IMR-90 (cell line): ENCODE data around the gene PRODH. TPM values are rescaled to one million over a fixed set of nuclear protein-coding genes. Genes with fewer than 3 reads are reported as not detected.

Source experiments
- ATAC-seq: fragments of 200-7000 bp; cut with Tn5 transposase; 2 replicates; pipeline ENCODE4 v1.9.1; 2020; ENCODE audit warnings: low read depth, mild to moderate bottlenecking, moderate library complexity
- BruUV-seq: library from RNA; stranded (reverse); fragments of 400-500 nt; replicated peaks from 2 replicates; lab custom pipeline; 2021; lab: Mats Ljungman, UMichigan
- CTCF ChIA-PET: fragments of 300-600 bp; formaldehyde crosslinking; extraction: SDS; loops from one replicate; lab custom pipeline; 2021; ENCODE audit warnings: antibody characterized with exemption; lab: Yijun Ruan, JAX
- POLR2A ChIA-PET: fragments of 300-600 bp; sonication (Branson Sonifier 250); formaldehyde crosslinking; loops from one replicate; lab custom pipeline; 2022; ENCODE audit warnings: antibody characterized with exemption; ENCODE audit not compliant: unreplicated experiment; lab: Charles Lee
- DNase-seq: peaks from one replicate; pipeline ENCODE4 v3.0.0; 2013
- H2AFZ ChIP-seq: replicated peaks from 2 replicates; pipeline ENCODE3; 2013; ENCODE audit warnings: low read length, mild to moderate bottlenecking; ENCODE audit not compliant: poor library complexity
- H2AK5ac ChIP-seq: 2 replicates; pipeline ENCODE4 v1.6.1; 2013; ENCODE audit warnings: low read depth, low read length, inconsistent platforms
- H2AK9ac ChIP-seq: replicated peaks from 2 replicates; pipeline ENCODE3; 2013; ENCODE audit warnings: mild to moderate bottlenecking, low read depth, low read length, moderate library complexity; ENCODE audit not compliant: poor library complexity
- H2BK120ac ChIP-seq: 2 replicates; pipeline ENCODE4 v1.6.1; 2013; ENCODE audit warnings: low read depth, low read length, inconsistent platforms
- H2BK15ac ChIP-seq: 3 replicates; pipeline ENCODE4 v1.6.1; 2013; ENCODE audit warnings: low read depth, low read length, inconsistent platforms
- H2BK20ac ChIP-seq: 2 replicates; pipeline ENCODE4 v1.6.1; 2013; ENCODE audit warnings: low read depth, mild to moderate bottlenecking, inconsistent platforms, low read length, moderate library complexity
- H2BK5ac ChIP-seq: 2 replicates; pipeline ENCODE4 v1.6.1; 2013; ENCODE audit warnings: mild to moderate bottlenecking, low read depth, low read length, inconsistent platforms; ENCODE audit not compliant: poor library complexity, severe bottlenecking
- H3K14ac ChIP-seq: replicated peaks from 2 replicates; pipeline ENCODE4 v1.6.1; 2013; ENCODE audit warnings: low read depth, low read length, inconsistent platforms
- H3K18ac ChIP-seq: 2 replicates; pipeline ENCODE4 v1.6.1; 2013; ENCODE audit warnings: low read depth, low read length, control low read depth
- H3K23ac ChIP-seq: 2 replicates; pipeline ENCODE4 v1.6.1; 2013; ENCODE audit warnings: low read depth, low read length, inconsistent platforms
- H3K27ac ChIP-seq: 2 replicates; pipeline ENCODE4 v1.5.1; 2013; ENCODE audit warnings: mild to moderate bottlenecking, control low read depth, low read length; ENCODE audit not compliant: insufficient read depth
- H3K27me3 ChIP-seq: 2 replicates; pipeline ENCODE4 v1.6.1; 2013; ENCODE audit warnings: low read length; ENCODE audit not compliant: control insufficient read depth, insufficient read depth
- H3K36me3 ChIP-seq: 2 replicates; pipeline ENCODE4 v1.6.1; 2013; ENCODE audit warnings: low read length, mixed read lengths; ENCODE audit not compliant: control insufficient read depth, insufficient read depth
- H3K4ac ChIP-seq: 2 replicates; pipeline ENCODE4 v1.6.1; 2013; ENCODE audit warnings: low read depth, low read length, inconsistent platforms
- H3K4me1 ChIP-seq: 2 replicates; pipeline ENCODE4 v1.6.1; 2013; ENCODE audit warnings: low read length, mixed read lengths; ENCODE audit not compliant: control insufficient read depth, insufficient read depth
- H3K4me2 ChIP-seq: 2 replicates; pipeline ENCODE4 v1.6.1; 2013; ENCODE audit warnings: low read depth, mild to moderate bottlenecking, control low read depth, low read length, moderate library complexity
- H3K4me3 ChIP-seq: 2 replicates; pipeline ENCODE4 v1.5.1; 2013; ENCODE audit warnings: low read depth, mild to moderate bottlenecking, control low read depth, low read length, moderate library complexity; ENCODE audit not compliant: insufficient read depth
- H3K56ac ChIP-seq: 2 replicates; pipeline ENCODE4 v1.6.1; 2013; ENCODE audit warnings: low read length, inconsistent platforms; ENCODE audit not compliant: insufficient read depth; ENCODE audit errors: extremely low read depth
- H3K79me1 ChIP-seq, 2 experiments: 2 replicates each; pipeline ENCODE4 v1.6.1; 2013; ENCODE audit warnings: low read length in 2 of 2, inconsistent platforms in 1 of 2, low read depth in 1 of 2
- H3K9ac ChIP-seq: 2 replicates; pipeline ENCODE4 v1.6.1; 2013; ENCODE audit warnings: low read depth, low read length, control low read depth
- H3K9me1 ChIP-seq: 2 replicates; pipeline ENCODE4 v1.6.1; 2013; ENCODE audit warnings: low read length, inconsistent platforms; ENCODE audit not compliant: insufficient read depth
- H3K9me3 ChIP-seq: 2 replicates; pipeline ENCODE4 v1.6.1; 2013; ENCODE audit warnings: low read length; ENCODE audit not compliant: control insufficient read depth, insufficient read depth
- H4K20me1 ChIP-seq: 2 replicates; pipeline ENCODE4 v1.6.1; 2013; ENCODE audit warnings: low read length, inconsistent platforms; ENCODE audit not compliant: insufficient read depth
- H4K5ac ChIP-seq: 2 replicates; pipeline ENCODE4 v1.6.1; 2013; ENCODE audit warnings: mild to moderate bottlenecking, low read depth, low read length, control low read depth
- H4K8ac ChIP-seq, 2 experiments: 2 replicates each; pipeline ENCODE4 v1.6.1; 2013; ENCODE audit warnings: low read depth in 2 of 2, low read length in 2 of 2, control low read depth in 1 of 2, inconsistent platforms in 1 of 2
- H4K91ac ChIP-seq: 2 replicates; pipeline ENCODE4 v1.6.1; 2013; ENCODE audit warnings: low read depth, low read length, inconsistent platforms; ENCODE audit not compliant: insufficient read depth
- BHLHE40 ChIP-seq: fragments of 150-350 bp; IDR thresholded peaks from 2 replicates; pipeline ENCODE4 v1.6.1; 2016; ENCODE audit warnings: mild to moderate bottlenecking, low read depth, low read length
- CEBPB ChIP-seq: IDR thresholded peaks from 2 replicates; pipeline ENCODE4 v1.6.1; 2012; ENCODE audit warnings: low read depth, low read length, improper control_type of control experiment
- CHD1 ChIP-seq: IDR thresholded peaks from 2 replicates; pipeline ENCODE4 v1.6.1; 2012; ENCODE audit warnings: low read depth, low read length, improper control_type of control experiment
- FOS ChIP-seq: fragments of 150-350 bp; IDR thresholded peaks from 2 replicates; pipeline ENCODE4 v1.6.1; 2016; ENCODE audit warnings: low read depth, low read length
- MAFK ChIP-seq: IDR thresholded peaks from 2 replicates; pipeline ENCODE4 v1.6.1; 2012; ENCODE audit warnings: low read depth, low read length, improper control_type of control experiment
- MAZ ChIP-seq: IDR thresholded peaks from 2 replicates; pipeline ENCODE4 v1.6.1; 2012; ENCODE audit warnings: low read depth, mild to moderate bottlenecking, low read length, improper control_type of control experiment, moderate library complexity, borderline replicate concordance
- MXI1 ChIP-seq: IDR thresholded peaks from 2 replicates; pipeline ENCODE4 v1.6.1; 2012; ENCODE audit warnings: low read depth, mild to moderate bottlenecking, low read length, moderate library complexity, borderline replicate concordance
- NFE2L2 ChIP-seq: fragments of 150-350 bp; IDR thresholded peaks from 2 replicates; pipeline ENCODE4 v1.6.1; 2016; ENCODE audit warnings: low read depth, mild to moderate bottlenecking, low read length
- POLR2A ChIP-seq: IDR thresholded peaks from 2 replicates; pipeline ENCODE4 v1.6.1; 2012; ENCODE audit warnings: mild to moderate bottlenecking, low read depth, low read length
- RAD21 ChIP-seq: IDR thresholded peaks from 2 replicates; pipeline ENCODE4 v1.6.1; 2012; ENCODE audit warnings: low read length, improper control_type of control experiment
- RFX5 ChIP-seq: IDR thresholded peaks from 2 replicates; pipeline ENCODE4 v1.8.0; 2012; ENCODE audit warnings: low read depth, mild to moderate bottlenecking, low read length, moderate library complexity
- SMC3 ChIP-seq: fragments of 150-350 bp; IDR thresholded peaks from 2 replicates; pipeline ENCODE4 v1.6.1; 2016; ENCODE audit warnings: low read depth, mild to moderate bottlenecking, antibody characterized with exemption, low read length, moderate library complexity
- WGBS, 2 experiments: methylation state at CpG; one replicate each; pipeline versions ENCODE4 v1.1.5 to v1.1.7; 2013; ENCODE audit warnings: missing lambda C conversion rate in 2 of 2; ENCODE audit not compliant: insufficient read length in 1 of 2; ENCODE audit errors: extremely low coverage in 2 of 2; 5-methylcytosine and 5-hydroxymethylcytosine counted together
- dilution Hi-C: fragments of 300-500 bp; cut with HindIII; formaldehyde crosslinking; loops from one replicate; pipeline ENCODE4 v1.14.3; 2018; ENCODE audit warnings: low sequenced_read_pairs; ENCODE audit not compliant: unreplicated experiment
- in situ Hi-C: fragments of 300-500 bp; cut with MboI; formaldehyde crosslinking; loops from 3 replicates; pipeline ENCODE4 v1.14.3; 2019; ENCODE audit warnings: low sequenced_read_pairs, inconsistent platforms, mixed read lengths
- intact Hi-C: fragments of 100-400 bp; cut with micrococcal nuclease; formaldehyde crosslinking; loops from 2 replicates; pipeline ENCODE4 v1.10.0; 2022
- polyA plus RNA-seq, 3 experiments: library from polyadenylated mRNA; depleted of rRNA; stranded (reverse); fragments of >200 nt; gene quantifications; 2 replicates each; pipeline ENCODE4 v1.2.3, GENCODE V29; 2012; ENCODE audit warnings: low replicate concordance in 1 of 3
- total RNA-seq: library from RNA; depleted of rRNA; stranded (reverse); fragments of >200 nt; gene quantifications from 2 replicates; pipeline ENCODE4 v1.2.3, GENCODE V29; 2012
- TF ChIP-seq, protein P1 (sequence below): fragments of 150-350 bp; IDR thresholded peaks from 2 replicates; pipeline ENCODE4 v1.6.1; 2017; ENCODE audit warnings: mild to moderate bottlenecking, antibody characterized with exemption, low read length, low read depth
- TF ChIP-seq, protein P2 (sequence below): conservative IDR thresholded peaks from 2 replicates; pipeline ENCODE4 v1.5.1; 2012; ENCODE audit warnings: mild to moderate bottlenecking, low read depth, low read length, improper control_type of control experiment
- TF ChIP-seq, protein P3 (sequence below): fragments of 150-350 bp; IDR thresholded peaks from 2 replicates; pipeline ENCODE4 v1.6.1; 2016; ENCODE audit warnings: low read depth, mild to moderate bottlenecking, low read length, moderate library complexity, borderline replicate concordance

The PRODH gene
- total and polyA plus RNA-seq, 2 of the 4 experiments (the other 2 are of a cell fraction), result 0.02 TPM; not detected in 1

DNA sequence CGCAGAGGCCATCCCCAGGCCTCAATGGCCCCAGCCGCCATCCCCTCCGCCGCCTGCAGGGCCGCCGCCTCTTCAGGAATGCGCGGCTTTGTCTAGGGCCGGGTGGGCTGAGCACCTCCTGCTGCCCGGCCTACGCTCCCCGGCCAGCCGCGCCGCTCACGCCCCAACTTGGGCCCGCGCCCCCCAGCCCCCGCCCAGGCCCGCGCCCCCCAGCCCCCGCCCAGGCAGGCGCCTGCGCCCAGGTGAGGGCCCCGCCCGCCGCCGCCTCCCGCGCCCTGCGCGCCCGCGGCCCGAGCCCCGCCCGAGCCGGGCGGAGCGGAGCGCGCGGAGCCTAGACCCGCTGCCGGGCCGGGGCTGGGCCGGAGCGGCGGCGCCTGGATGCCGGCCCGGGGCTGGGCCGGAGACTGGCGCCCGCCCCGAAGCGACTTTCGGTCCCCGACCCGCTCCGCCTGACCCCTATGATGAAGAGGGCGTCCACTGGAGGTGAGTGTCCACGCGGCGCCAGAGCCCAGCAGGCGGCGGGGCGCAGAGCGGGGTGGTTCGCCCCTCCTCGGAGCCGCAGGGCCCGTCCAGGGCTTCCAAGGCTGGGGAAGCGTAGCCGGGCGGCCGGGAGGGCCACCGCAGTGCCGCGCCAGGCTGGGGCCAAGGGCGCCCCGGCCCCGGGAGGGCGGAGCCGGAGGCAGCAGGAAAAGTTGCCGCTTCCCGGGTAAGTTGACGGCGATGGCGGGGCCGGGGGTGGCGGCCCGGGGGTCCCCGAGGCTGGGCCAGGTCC, 34.3 kb upstream of the PRODH start:
- no peak overlapping the region for H2BK5ac ChIP-seq
- no peaks in the 10 kb centered on the region for H3K79me1 ChIP-seq
- POLR2A ChIA-PET, result no interaction called here
- no peak overlapping the region for H3K4ac ChIP-seq
- no peak overlapping the region for H4K91ac ChIP-seq
- H2AK5ac ChIP-seq, result no peak overlapping the region
- no peak overlapping the region for H2BK120ac ChIP-seq
- H3K4me2 ChIP-seq, result no peak overlapping the region; the same call in 1 of the 2 replicates
- H3K4me1 ChIP-seq, result no peaks in the 10 kb centered on the region
- CTCF ChIA-PET, result no interaction called here
- H3K4me3 ChIP-seq, result peak overlapping the region; percentile 3; the same call in 1 of the 2 replicates
- H2BK20ac ChIP-seq, result no peak overlapping the region
- dilution Hi-C loops (no loop called here), intact Hi-C loops (no loop called here), in situ Hi-C loops (loop anchor here (25.0 kb wide), 1 partner anchor 392 kb away; no protein-coding TSS in a partner anchor)
- H3K27me3 ChIP-seq, result peaks cover 15% of the 10 kb centered on the region; the same call in 1 of the 2 replicates
- ATAC-seq, result peak; percentile 58
- no peak overlapping the region for H3K14ac ChIP-seq
- H2AK9ac ChIP-seq, result no peak overlapping the region
- no peak for DNase-seq
- H3K9ac ChIP-seq, result no peak overlapping the region
- H3K9me1 ChIP-seq, result no peaks in the 10 kb centered on the region
- no peak overlapping the region for H4K5ac ChIP-seq
- H3K36me3 ChIP-seq, result no peaks in the 10 kb centered on the region
- no peaks in the 10 kb centered on the region for H3K9me3 ChIP-seq
- H3K23ac ChIP-seq, result no peak overlapping the region
- H2AFZ ChIP-seq, result peak overlapping the region; percentile 71
- H3K27ac ChIP-seq, result no peak overlapping the region
- no peak overlapping the region for H3K18ac ChIP-seq
- no peak overlapping the region for H2BK15ac ChIP-seq
- BruUV-seq, result no TSS peak
- no peak overlapping the region for H4K8ac ChIP-seq
- H4K20me1 ChIP-seq, result no peaks in the 10 kb centered on the region; the same call in 1 of the 2 replicates
- 0% methylated on average over 2 of the region's 94 CpGs; no CpG with 5 or more reads in 1 of the 2 experiments for WGBS, 2 experiments
- H3K56ac ChIP-seq, result no peak overlapping the region
- TF ChIP-seq, protein P1, sequence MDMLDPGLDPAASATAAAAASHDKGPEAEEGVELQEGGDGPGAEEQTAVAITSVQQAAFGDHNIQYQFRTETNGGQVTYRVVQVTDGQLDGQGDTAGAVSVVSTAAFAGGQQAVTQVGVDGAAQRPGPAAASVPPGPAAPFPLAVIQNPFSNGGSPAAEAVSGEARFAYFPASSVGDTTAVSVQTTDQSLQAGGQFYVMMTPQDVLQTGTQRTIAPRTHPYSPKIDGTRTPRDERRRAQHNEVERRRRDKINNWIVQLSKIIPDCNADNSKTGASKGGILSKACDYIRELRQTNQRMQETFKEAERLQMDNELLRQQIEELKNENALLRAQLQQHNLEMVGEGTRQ, result no peak
- TF ChIP-seq CHD1, result no peak
- TF ChIP-seq MAZ, result no peak
- TF ChIP-seq, protein P2, sequence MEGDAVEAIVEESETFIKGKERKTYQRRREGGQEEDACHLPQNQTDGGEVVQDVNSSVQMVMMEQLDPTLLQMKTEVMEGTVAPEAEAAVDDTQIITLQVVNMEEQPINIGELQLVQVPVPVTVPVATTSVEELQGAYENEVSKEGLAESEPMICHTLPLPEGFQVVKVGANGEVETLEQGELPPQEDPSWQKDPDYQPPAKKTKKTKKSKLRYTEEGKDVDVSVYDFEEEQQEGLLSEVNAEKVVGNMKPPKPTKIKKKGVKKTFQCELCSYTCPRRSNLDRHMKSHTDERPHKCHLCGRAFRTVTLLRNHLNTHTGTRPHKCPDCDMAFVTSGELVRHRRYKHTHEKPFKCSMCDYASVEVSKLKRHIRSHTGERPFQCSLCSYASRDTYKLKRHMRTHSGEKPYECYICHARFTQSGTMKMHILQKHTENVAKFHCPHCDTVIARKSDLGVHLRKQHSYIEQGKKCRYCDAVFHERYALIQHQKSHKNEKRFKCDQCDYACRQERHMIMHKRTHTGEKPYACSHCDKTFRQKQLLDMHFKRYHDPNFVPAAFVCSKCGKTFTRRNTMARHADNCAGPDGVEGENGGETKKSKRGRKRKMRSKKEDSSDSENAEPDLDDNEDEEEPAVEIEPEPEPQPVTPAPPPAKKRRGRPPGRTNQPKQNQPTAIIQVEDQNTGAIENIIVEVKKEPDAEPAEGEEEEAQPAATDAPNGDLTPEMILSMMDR, result no peak
- TF ChIP-seq POLR2A, result no peak
- TF ChIP-seq BHLHE40, result no peak
- no peak for TF ChIP-seq NFE2L2
- TF ChIP-seq MXI1, result no peak
- TF ChIP-seq FOS, result no peak
- TF ChIP-seq RAD21, result no peak
- no peak for TF ChIP-seq CEBPB
- no peak for TF ChIP-seq MAFK
- TF ChIP-seq SMC3, result no peak
- TF ChIP-seq, protein P3, sequence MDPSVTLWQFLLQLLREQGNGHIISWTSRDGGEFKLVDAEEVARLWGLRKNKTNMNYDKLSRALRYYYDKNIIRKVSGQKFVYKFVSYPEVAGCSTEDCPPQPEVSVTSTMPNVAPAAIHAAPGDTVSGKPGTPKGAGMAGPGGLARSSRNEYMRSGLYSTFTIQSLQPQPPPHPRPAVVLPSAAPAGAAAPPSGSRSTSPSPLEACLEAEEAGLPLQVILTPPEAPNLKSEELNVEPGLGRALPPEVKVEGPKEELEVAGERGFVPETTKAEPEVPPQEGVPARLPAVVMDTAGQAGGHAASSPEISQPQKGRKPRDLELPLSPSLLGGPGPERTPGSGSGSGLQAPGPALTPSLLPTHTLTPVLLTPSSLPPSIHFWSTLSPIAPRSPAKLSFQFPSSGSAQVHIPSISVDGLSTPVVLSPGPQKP, result no peak
- TF ChIP-seq RFX5, result no peak
